T1000 (cell line): ENCODE measurements around the gene PADI1.

Experiments used
- DNase-seq: peaks from one replicate; lab custom pipeline; 2025; ENCODE audit warnings: mixed read lengths; lab: John Stamatoyannopoulos, UW

PADI1 gene

DNA sequence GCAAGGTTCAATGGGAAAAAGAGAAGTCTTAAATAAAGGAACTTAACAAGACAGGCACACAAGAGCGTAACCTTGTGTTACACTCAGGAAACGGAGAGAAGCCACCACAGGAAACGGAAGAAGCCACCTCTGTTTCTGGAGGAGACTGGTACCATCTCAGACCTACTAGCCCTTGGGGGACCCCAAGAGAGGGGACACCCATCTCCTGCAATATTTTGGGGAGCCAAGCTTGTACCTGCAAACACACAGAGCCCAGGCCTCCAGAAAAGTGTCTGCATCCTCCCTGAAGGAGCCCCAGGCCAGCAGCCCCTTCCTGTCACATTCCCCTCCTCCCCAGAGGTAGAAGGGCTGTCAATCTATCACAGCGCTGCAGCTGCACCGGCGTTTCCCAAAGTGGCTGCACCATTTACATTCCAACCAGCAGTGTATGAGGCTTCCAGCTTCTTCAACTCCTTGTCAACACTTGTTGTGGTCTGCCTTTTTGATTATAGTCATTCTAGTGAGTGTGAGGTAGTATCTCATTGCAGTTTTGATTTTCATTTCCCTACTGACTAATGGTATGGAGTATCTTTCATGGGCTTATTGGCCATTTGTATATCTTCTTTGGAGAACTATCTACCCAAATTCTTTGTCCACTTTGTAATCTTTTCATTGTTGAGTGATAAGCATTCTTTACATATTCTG is 23.0 kb upstream of the PADI1 start:
- no peak for DNase-seq

GRCh38 chr1:17183388-17184160 is 21.4 kb upstream of the PADI1 start:
- DNase-seq = no peak

DNA sequence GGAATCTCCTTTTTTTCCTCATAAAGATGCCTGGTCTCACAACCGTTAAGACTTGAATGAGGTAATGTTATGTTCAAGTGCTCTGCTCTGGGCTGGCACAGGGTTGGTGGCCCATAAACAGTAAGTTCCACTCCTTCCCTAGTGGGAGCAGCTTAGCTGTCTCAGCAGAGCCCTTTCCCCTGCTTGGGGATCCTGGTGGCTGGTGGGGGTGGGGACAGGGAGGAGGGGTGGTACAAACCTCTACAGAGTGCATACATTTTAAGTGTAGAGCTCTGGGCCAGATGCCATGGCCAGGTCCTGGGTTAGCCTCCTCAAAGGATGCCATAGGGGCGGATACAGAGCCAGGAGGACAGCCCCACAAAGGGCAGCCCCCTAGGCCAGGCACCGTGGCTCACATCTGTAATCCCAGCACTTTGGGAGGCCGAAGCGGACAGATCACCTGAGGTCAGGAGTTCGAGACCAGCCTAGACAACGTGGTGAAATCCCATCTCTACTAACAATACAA is 20.7 kb upstream of the PADI1 start:
- DNase-seq = no peak

GRCh38 chr1:17184822-17185484 is 20.0 kb upstream of the PADI1 start:
- no peak for DNase-seq

DNA sequence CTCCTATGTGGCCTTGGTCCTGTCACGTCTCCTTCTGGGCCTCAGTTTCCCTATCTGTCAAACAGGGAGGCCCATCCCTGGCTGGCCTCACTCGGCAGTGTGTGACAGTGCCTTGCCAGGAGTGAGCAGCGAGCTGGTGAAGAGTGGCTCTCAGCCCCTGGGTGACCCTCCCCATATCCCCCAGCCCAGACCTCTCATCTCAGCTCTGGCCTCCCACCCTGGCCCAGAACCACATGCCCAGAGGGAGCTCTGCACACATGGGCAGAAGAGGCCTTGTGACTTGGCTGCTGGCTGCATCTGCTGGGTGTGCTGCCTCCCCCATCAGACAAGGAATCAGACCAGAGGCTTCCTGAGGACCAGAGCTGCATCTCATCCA is 19.5 kb upstream of the PADI1 start:
- no peak for DNase-seq

DNA sequence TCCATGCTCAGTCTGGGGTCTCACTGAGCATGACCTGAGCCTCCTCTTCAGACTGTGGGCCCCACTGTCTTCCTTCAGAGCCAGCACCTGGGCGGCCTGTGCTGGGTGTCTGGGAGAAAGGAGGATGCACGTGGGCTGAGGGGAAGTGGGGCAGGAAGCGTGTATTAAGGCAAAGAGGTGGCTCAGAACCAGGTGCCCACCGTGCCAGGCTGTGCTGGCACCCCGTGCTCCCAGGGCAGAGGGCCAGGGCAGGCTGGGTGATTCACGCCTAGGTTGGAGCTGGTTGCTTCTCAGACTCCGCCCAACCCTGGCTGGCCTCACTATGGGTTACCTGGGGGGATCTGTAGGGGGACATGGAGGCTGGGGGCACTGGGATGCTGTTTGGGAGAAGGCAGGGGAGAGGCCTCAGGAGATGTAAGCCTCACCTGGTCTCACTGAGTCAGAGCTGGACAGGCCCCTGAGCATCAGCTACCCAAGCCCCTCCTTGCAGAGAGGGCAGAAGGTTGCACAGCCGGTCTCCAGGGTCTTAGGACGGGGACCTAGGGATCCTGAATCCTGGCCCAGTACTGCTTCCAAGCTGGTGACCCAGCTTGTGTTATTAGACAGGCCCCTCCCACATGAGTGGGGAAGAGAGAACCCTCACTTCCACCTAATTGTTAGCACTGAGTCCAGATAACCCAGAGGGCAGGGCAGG is 18.6 kb upstream of the PADI1 start:
- no peak for DNase-seq

DNA sequence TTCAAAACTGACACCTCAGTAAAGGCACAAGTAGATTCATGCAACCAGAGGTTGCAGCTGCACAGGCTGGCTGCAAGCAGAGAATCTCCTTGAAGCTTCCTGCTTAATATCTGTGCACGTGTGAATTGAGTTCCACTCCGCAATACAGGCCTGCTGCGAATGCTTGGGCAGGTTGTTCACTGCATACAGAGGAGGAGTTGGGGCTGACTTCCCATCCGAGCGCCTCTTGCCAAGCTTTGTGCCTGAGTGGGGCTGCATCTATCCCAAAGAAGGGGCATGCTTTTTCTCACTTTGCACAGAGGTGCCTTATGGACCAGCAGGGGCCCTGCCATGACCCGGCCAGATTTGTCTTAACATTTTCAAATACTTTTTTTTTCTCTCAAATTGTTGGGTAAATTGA is 17.9 kb upstream of the PADI1 start:
- no peak for DNase-seq

- no peak for DNase-seq
Measured at GRCh38 chr1:17188217-17188616, 16.7 kb upstream of the PADI1 start.

DNA sequence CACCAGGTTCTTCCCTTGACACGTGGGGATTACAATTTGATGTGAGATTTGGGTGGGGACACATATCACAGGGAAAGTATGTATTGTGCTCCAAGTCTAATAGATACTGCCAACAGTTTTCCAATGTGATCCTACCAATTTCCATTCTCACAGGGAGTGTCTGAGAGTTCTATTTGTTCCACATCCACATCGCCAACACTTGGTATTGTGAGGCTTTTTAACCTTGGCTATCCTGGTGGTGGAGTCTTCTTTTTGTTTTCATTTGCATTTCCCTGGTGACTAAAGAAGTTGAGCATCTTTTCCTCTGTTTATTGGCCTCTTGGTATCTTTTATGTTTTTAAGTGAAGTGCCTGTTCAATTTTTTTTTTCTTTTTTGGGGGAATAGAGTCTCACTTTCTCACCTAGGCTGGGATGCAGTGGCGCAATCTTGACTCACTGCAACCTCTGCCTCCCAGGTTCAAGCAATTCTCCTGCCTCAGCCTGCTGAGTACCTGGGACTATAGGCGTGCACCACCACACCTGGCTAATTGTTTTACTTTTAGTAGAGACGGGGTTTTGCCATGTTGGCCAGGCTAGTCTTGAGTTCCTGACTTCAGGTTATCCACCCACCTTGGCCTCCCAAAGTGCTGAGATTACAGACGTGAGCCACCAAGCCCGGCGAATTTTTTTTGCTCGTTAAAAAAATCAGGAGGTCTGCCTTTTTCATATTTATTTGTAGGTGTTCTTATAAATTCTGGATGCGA is 15.9 kb upstream of the PADI1 start:
- DNase-seq = no peak

DNA sequence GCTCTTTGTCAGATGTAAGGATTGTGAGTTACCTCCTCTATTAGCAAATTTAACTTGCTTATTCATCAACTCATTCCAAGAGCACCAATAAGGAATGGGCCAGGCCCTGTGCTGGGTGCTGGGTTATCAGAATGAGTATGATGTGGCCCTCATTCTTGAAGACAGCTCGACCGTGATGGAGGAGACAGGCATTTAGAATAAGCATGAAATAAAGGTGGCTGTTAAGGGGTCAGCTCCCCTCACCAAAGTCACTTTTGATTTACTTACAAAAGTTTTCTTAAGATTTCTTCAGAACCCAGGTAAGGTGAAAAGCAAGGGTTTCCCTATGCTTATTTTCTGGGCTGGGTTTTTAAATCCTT is 15.3 kb upstream of the PADI1 start:
- no peak for DNase-seq

GRCh38 chr1:17190010-17190995 is 14.6 kb upstream of the PADI1 start:
- no peak for DNase-seq

GRCh38 chr1:17191990-17192242 is 13.0 kb upstream of the PADI1 start:
- DNase-seq = no peak

DNA sequence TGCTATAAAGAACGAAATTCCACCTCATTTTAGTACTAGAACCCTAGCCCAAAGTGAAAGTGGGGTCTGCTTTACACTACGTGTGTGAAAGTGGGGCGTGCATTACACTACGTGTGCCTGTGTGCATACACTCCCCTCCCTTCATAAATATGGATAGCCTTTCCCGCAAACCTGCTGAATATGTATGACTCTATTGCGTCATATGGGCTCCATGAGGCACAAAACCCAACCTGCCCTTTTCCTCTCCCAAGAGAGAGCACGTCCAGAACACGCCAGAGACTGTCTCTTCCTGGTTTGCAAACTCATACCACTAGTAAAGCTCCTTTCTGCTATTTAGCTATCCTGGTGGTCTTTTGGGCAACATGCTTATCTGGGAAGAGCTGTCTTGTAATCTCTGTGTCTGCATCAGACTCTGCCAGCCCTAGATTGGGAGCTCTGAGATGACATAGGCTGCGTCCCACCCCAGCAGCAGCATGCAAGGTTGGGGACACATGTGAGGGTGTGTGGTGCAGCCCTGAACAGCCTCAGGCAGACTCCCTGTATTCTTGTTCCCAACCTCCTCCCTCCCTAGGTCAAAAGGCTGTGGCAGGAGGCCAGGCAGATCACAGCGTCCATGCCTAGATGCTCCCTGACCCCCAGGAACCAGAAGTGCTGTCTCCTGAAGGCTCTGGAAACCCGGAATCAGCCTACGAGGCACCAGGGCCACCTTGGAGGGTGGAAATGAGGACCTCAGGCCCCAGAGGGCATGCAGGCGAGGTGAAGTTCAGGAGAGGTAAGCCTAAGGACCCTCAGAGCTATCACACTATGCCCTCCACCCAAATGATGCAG is 12.3 kb upstream of the PADI1 start:
- DNase-seq = no peak

- DNase-seq = no peak
Measured at GRCh38 chr1:17193222-17194132, 11.5 kb upstream of the PADI1 start.

GRCh38 chr1:17194133-17194475 is 10.8 kb upstream of the PADI1 start:
- no peak for DNase-seq

- no peak for DNase-seq
Measured at GRCh38 chr1:17194615-17195528, 10.1 kb upstream of the PADI1 start.

DNA sequence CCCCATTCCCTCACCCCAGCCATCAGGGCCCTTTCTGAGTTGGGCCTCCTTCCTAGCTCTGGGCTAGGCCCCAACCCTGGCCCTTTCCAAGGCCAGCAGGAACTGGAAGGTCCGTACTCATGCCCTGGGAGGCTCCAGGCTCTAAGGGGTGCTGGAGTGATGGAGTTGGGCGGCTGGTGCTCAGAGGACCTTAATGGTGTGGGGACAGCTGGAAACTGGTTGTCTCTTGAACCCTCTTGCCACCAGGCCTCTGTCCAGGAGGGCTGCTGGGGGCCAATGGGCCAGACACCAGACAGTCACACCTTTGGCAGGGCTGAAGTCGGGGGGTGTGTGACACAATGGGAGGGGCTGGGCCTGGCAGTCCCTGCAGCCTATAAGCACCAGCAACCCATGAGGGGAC is 9.2 kb upstream of the PADI1 start:
- DNase-seq = no peak
